ENCODE results near the gene EPHB1. TPM values are rescaled to one million over a fixed set of nuclear protein-coding genes. Genes with fewer than 3 reads are reported as not detected.

EPHB1 gene
- total RNA-seq, 1 experiment from 2014 or later = 0.86 TPM

- ATAC-seq = no peak
- no peak for DNase-seq (ENCODE audit: low read depth, low spot score)
- no peak for TF ChIP-seq ZFX (IDR thresholded peaks at IDR 0.05)
- TF ChIP-seq POLR2AphosphoS5 (IDR thresholded peaks at IDR 0.05; ENCODE audit: low read depth, low read length) = no peak
- TF ChIP-seq ZBTB33 (IDR thresholded peaks at IDR 0.05; ENCODE audit: extremely low read depth, insufficient replicate concordance, low read length) = no peak
- TF ChIP-seq SP1 (IDR thresholded peaks at IDR 0.05; ENCODE audit: low read depth) = no peak
- CTCF ChIA-PET = no interaction called here
- no peak overlapping the region for H3K27ac ChIP-seq (ENCODE audit: low read depth, low read length)
- no peak overlapping the region for H3K4me3 ChIP-seq (replicated peaks in 1 of 2; ENCODE audit: low read depth in 1 of 2, low read length in 2 of 2)
- no peaks in the 10 kb centered on the region for H3K9me3 ChIP-seq (ENCODE audit: control insufficient read depth in 1 of 2, insufficient read depth in 1 of 2, low read depth in 1 of 2, low read length in 2 of 2)
- H3K36me3 ChIP-seq (ENCODE audit: control insufficient read depth in 1 of 2, insufficient read depth in 2 of 2, low read length in 2 of 2) = no peaks in the 10 kb centered on the region
- RAD21 ChIA-PET (ENCODE audit: low non-redundant PET in 1 of 2, low total read pairs in 2 of 2, uncharacterized antibody in 2 of 2, unreplicated experiment in 2 of 2) = no interaction called here
- no peak overlapping the region for H3K4me2 ChIP-seq (ENCODE audit: low read length)
- no peaks in the 10 kb centered on the region; the same call in 1 of the 2 replicates for H4K20me1 ChIP-seq (ENCODE audit: insufficient read depth)
- intact Hi-C loops (cut with micrococcal nuclease) = no loop called here
- no peaks in the 10 kb centered on the region for H3K9me2 ChIP-seq (ENCODE audit: insufficient read depth)
- no TSS peak for BruUV-seq (replicated peaks)
- no peak overlapping the region for H3K9ac ChIP-seq (ENCODE audit: low read length)
- H2AFZ ChIP-seq (ENCODE audit: low read depth, low read length, poor library complexity, severe bottlenecking) = no peak overlapping the region
- peaks cover 11% of the 10 kb centered on the region; the same call in 1 of the 2 replicates for H3K27me3 ChIP-seq (ENCODE audit: insufficient read depth, low read length)
- no peaks in the 10 kb centered on the region for H3K4me1 ChIP-seq (ENCODE audit: control insufficient read depth in 1 of 2, insufficient read depth in 2 of 2, low read length in 2 of 2)
- no peaks in the 10 kb centered on the region for H3K79me2 ChIP-seq (ENCODE audit: insufficient read depth, low read length)
- POLR2A ChIA-PET = no interaction called here
Observed at GRCh38 chr3:134991472-134992010, 196.5 kb downstream of the EPHB1 start.

DNA sequence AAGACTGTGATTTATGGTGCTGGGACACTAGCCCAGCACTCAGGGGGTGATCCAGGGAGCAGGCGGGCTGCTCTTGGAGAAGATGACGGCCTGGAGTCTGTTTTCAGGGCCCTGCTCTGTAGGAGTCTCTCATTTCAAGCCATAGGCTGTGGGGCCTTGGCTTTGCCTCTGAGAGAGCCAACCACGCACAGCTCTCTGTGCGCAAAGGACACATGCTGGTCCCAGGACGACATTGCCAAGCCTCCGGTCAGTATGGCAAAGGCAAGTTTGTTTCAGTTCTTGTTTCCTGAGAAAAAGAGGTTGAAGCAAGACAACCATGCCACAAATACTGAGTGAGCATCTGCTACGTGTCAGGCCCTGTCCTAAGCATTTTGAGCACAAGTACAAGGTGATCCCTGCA, 197.1 kb downstream of the EPHB1 start:
- H3K79me2 ChIP-seq (ENCODE audit: insufficient read depth, low read length) = no peaks in the 10 kb centered on the region
- no peak overlapping the region for H3K9ac ChIP-seq (ENCODE audit: low read length)
- H3K9me2 ChIP-seq (ENCODE audit: insufficient read depth) = no peaks in the 10 kb centered on the region
- no peaks in the 10 kb centered on the region for H3K4me1 ChIP-seq (ENCODE audit: control insufficient read depth in 1 of 2, insufficient read depth in 2 of 2, low read length in 2 of 2)
- intact Hi-C loops (cut with micrococcal nuclease) = no loop called here
- H3K27me3 ChIP-seq (ENCODE audit: insufficient read depth, low read length) = peaks cover 18% of the 10 kb centered on the region; the same call in 1 of the 2 replicates
- no peaks in the 10 kb centered on the region; the same call in 1 of the 2 replicates for H4K20me1 ChIP-seq (ENCODE audit: insufficient read depth)
- no peak for ATAC-seq
- no peak overlapping the region for H2AFZ ChIP-seq (ENCODE audit: low read depth, low read length, poor library complexity, severe bottlenecking)
- TF ChIP-seq, protein P1, sequence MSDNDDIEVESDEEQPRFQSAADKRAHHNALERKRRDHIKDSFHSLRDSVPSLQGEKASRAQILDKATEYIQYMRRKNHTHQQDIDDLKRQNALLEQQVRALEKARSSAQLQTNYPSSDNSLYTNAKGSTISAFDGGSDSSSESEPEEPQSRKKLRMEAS (IDR thresholded peaks at IDR 0.05) = no peak
- TF ChIP-seq SP1 (IDR thresholded peaks at IDR 0.05; ENCODE audit: low read depth) = no peak
- TF ChIP-seq JUND (IDR thresholded peaks at IDR 0.05) = no peak
- no peak for TF ChIP-seq SIN3A (IDR thresholded peaks at IDR 0.05; ENCODE audit: low read depth)
- no peak for TF ChIP-seq POLR2AphosphoS5 (IDR thresholded peaks at IDR 0.05; ENCODE audit: low read depth, low read length)
- no peak for TF ChIP-seq SRF (IDR thresholded peaks at IDR 0.05; ENCODE audit: low read depth)
- no peak for TF ChIP-seq ZNF274 (IDR thresholded peaks at IDR 0.05; ENCODE audit: low read depth, low read length)
- no peak for TF ChIP-seq POLR2A (IDR thresholded peaks at IDR 0.05; ENCODE audit: borderline replicate concordance, extremely low read depth, insufficient read depth, insufficient read length)
- no peak for TF ChIP-seq YY1 (IDR thresholded peaks at IDR 0.05; ENCODE audit: extremely low read depth, insufficient replicate concordance, low read depth, low read length)
- TF ChIP-seq FOSL1 (IDR thresholded peaks at IDR 0.05; ENCODE audit: low read depth) = no peak
- no peak for TF ChIP-seq CEBPB (IDR thresholded peaks at IDR 0.05; ENCODE audit: low read depth)
- no peak for TF ChIP-seq CTCF (IDR thresholded peaks at IDR 0.05 in 2 of 3, conservative IDR thresholded peaks at IDR 0.05 in 1 of 3; ENCODE audit: borderline replicate concordance in 1 of 3, insufficient read depth in 1 of 3, low read depth in 2 of 3, low read length in 2 of 3)
- TF ChIP-seq ELF1 (IDR thresholded peaks at IDR 0.05; ENCODE audit: borderline replicate concordance, low read depth) = no peak
- no peak for TF ChIP-seq CBX3 (IDR thresholded peaks at IDR 0.05; ENCODE audit: low read depth)
- no peak overlapping the region for H3K27ac ChIP-seq (ENCODE audit: low read depth, low read length)
- no peaks in the 10 kb centered on the region for H3K9me3 ChIP-seq (ENCODE audit: control insufficient read depth in 1 of 2, insufficient read depth in 1 of 2, low read depth in 1 of 2, low read length in 2 of 2)
- H3K36me3 ChIP-seq (ENCODE audit: control insufficient read depth in 1 of 2, insufficient read depth in 2 of 2, low read length in 2 of 2) = no peaks in the 10 kb centered on the region
- no peak for DNase-seq (ENCODE audit: low read depth, low spot score)
- CTCF ChIA-PET = no interaction called here
- no TSS peak for BruUV-seq (replicated peaks)
- POLR2A ChIA-PET = no interaction called here
- no peak overlapping the region for H3K4me2 ChIP-seq (ENCODE audit: low read length)
- RAD21 ChIA-PET (ENCODE audit: low non-redundant PET in 1 of 2, low total read pairs in 2 of 2, uncharacterized antibody in 2 of 2, unreplicated experiment in 2 of 2) = no interaction called here
- no peak overlapping the region for H3K4me3 ChIP-seq (replicated peaks in 1 of 2; ENCODE audit: low read depth in 1 of 2, low read length in 2 of 2)

Measured in HCT116 (cell line).